Nephron progenitor cell (in vitro differentiated cells): ENCODE measurements around the gene PCSK6.

Experiments
- DNase-seq: peaks from one replicate; pipeline ENCODE4 v3.0.0; 2021
- H3K27ac Mint-ChIP-seq: 2 replicates; pipeline ENCODE4 v1.8.0; 2021; ENCODE audit warnings: mild to moderate bottlenecking, moderate library complexity, mixed read lengths
- H3K27me3 Mint-ChIP-seq: 2 replicates; pipeline ENCODE4 v1.8.0; 2021; ENCODE audit warnings: mild to moderate bottlenecking, low read depth, mixed read lengths; ENCODE audit not compliant: poor library complexity
- H3K36me3 Mint-ChIP-seq: 2 replicates; pipeline ENCODE4 v1.8.0; 2021; ENCODE audit warnings: low read depth, mixed read lengths
- H3K4me1 Mint-ChIP-seq: 2 replicates; pipeline ENCODE4 v1.8.0; 2021; ENCODE audit warnings: mixed read lengths
- H3K4me3 Mint-ChIP-seq: 2 replicates; pipeline ENCODE4 v1.8.0; 2021; ENCODE audit warnings: mild to moderate bottlenecking, moderate library complexity, mixed read lengths
- H3K9me3 Mint-ChIP-seq: 2 replicates; pipeline ENCODE4 v1.8.0; 2021; ENCODE audit warnings: mild to moderate bottlenecking, moderate library complexity, mixed read lengths
- CTCF ChIP-seq: fragments of 200-600 bp; sonication (generic); IDR thresholded peaks from 2 replicates; pipeline ENCODE4 v1.5.0; 2021; ENCODE audit warnings: antibody characterized with exemption

The PCSK6 gene

GRCh38 chr15:101500865-101501551 is 11.5 kb upstream of the PCSK6 start:
- TF ChIP-seq CTCF: no peak
- no peak for DNase-seq
- H3K4me1 Mint-ChIP-seq: peaks cover 72% of the 10 kb centered on the region
- no peaks in the 10 kb centered on the region for H3K36me3 Mint-ChIP-seq
- H3K27me3 Mint-ChIP-seq: peaks cover 24% of the 10 kb centered on the region
- H3K9me3 Mint-ChIP-seq: no peaks in the 10 kb centered on the region
- no peak overlapping the region for H3K4me3 Mint-ChIP-seq
- H3K27ac Mint-ChIP-seq: peak overlapping the region; percentile 62

GRCh38 chr15:101499863-101500713 is 10.6 kb upstream of the PCSK6 start:
- TF ChIP-seq CTCF: no peak
- Mint-ChIP-seq H3K27ac (no peak overlapping the region), H3K4me1 (peaks cover 76% of the 10 kb centered on the region), H3K36me3 (no peaks in the 10 kb centered on the region), H3K27me3 (peaks cover 27% of the 10 kb centered on the region), H3K9me3 (no peaks in the 10 kb centered on the region), H3K4me3 (no peak overlapping the region)
- no peak for DNase-seq

GRCh38 chr15:101498717-101499480 is 9.4 kb upstream of the PCSK6 start:
- no peaks in the 10 kb centered on the region for H3K9me3 Mint-ChIP-seq
- peaks cover 76% of the 10 kb centered on the region for H3K4me1 Mint-ChIP-seq
- no peak for TF ChIP-seq CTCF
- H3K27me3 Mint-ChIP-seq: peaks cover 33% of the 10 kb centered on the region
- no peak for DNase-seq
- no peak overlapping the region for H3K27ac Mint-ChIP-seq
- no peaks in the 10 kb centered on the region for H3K36me3 Mint-ChIP-seq
- H3K4me3 Mint-ChIP-seq: no peak overlapping the region

- no peak for DNase-seq
- Mint-ChIP-seq H3K4me3 (no peak overlapping the region), H3K27me3 (peaks cover 32% of the 10 kb centered on the region), H3K9me3 (no peaks in the 10 kb centered on the region), H3K27ac (peak overlapping the region; percentile 23), H3K4me1 (peaks cover 75% of the 10 kb centered on the region), H3K36me3 (no peaks in the 10 kb centered on the region)
- no peak for TF ChIP-seq CTCF
Measured at GRCh38 chr15:101498076-101498716, 8.7 kb upstream of the PCSK6 start.

- Mint-ChIP-seq H3K27me3 (peaks cover 33% of the 10 kb centered on the region), H3K4me1 (peaks cover 70% of the 10 kb centered on the region), H3K9me3 (no peaks in the 10 kb centered on the region), H3K36me3 (no peaks in the 10 kb centered on the region), H3K4me3 (peak overlapping the region; percentile 12), H3K27ac (peak overlapping the region; percentile 26)
- no peak for DNase-seq
- no peak for TF ChIP-seq CTCF
Measured at GRCh38 chr15:101497484-101498034, 8.1 kb upstream of the PCSK6 start.
